ENCODE results near the gene OTP. TPM values are rescaled to one million over a fixed set of nuclear protein-coding genes. Genes with fewer than 3 reads are reported as not detected.

OTP gene
- total RNA-seq, 2 experiments from 2014 or later, result not detected

GRCh38 chr5:77645158-77645994, 6.9 kb upstream of the OTP start:
- H3K27ac Mint-ChIP-seq, result no peak overlapping the region
- peaks cover 16% of the 10 kb centered on the region for H3K4me1 Mint-ChIP-seq (ENCODE audit: low read depth)
- ChIA-PET CTCF (no interaction called here), POLR2A (no interaction called here)
- H3K36me3 Mint-ChIP-seq (ENCODE audit: low read depth), result peaks cover 5% of the 10 kb centered on the region
- ATAC-seq, result peak; percentile 85
- H3K27me3 Mint-ChIP-seq (ENCODE audit: low read depth), result peaks cover 74% of the 10 kb centered on the region
- DNase-seq, result no peak
- peak overlapping the region; percentile 30 for H3K4me3 Mint-ChIP-seq
- no peaks in the 10 kb centered on the region for H3K9me3 Mint-ChIP-seq (ENCODE audit: insufficient read depth)

- POLR2A ChIA-PET, result no interaction called here
- Mint-ChIP-seq H3K27ac (no peak overlapping the region), H3K9me3 (ENCODE audit: insufficient read depth) (no peaks in the 10 kb centered on the region), H3K4me3 (peak overlapping the region; percentile 30), H3K4me1 (ENCODE audit: low read depth) (peaks cover 16% of the 10 kb centered on the region), H3K27me3 (ENCODE audit: low read depth) (peaks cover 76% of the 10 kb centered on the region), H3K36me3 (ENCODE audit: low read depth) (peaks cover 5% of the 10 kb centered on the region)
- DNase-seq, result no peak
- no peak for ATAC-seq
- CTCF ChIA-PET, result interaction anchor here (1.2 kb wide), 1 partner anchor 10 kb away, joined by 3 read pairs; no protein-coding TSS in a partner anchor
Observed at GRCh38 chr5:77644371-77645157, 6.1 kb upstream of the OTP start.

GRCh38 chr5:77643654-77644370, 5.3 kb upstream of the OTP start:
- Mint-ChIP-seq H3K4me3 (no peak overlapping the region), H3K27me3 (ENCODE audit: low read depth) (peaks cover 80% of the 10 kb centered on the region), H3K4me1 (ENCODE audit: low read depth) (peaks cover 16% of the 10 kb centered on the region), H3K36me3 (ENCODE audit: low read depth) (peaks cover 5% of the 10 kb centered on the region), H3K9me3 (ENCODE audit: insufficient read depth) (no peaks in the 10 kb centered on the region), H3K27ac (no peak overlapping the region)
- CTCF ChIA-PET, result interaction anchor here (1.2 kb wide), 1 partner anchor 9 kb away, joined by 3 read pairs; no protein-coding TSS in a partner anchor
- ATAC-seq, result no peak
- no peak for DNase-seq
- POLR2A ChIA-PET, result no interaction called here

- peaks cover 5% of the 10 kb centered on the region for H3K36me3 Mint-ChIP-seq (ENCODE audit: low read depth)
- H3K27me3 Mint-ChIP-seq (ENCODE audit: low read depth), result peaks cover 78% of the 10 kb centered on the region
- H3K9me3 Mint-ChIP-seq (ENCODE audit: insufficient read depth), result no peaks in the 10 kb centered on the region
- H3K27ac Mint-ChIP-seq, result no peak overlapping the region
- ChIA-PET POLR2A (no interaction called here), CTCF (interaction anchor here (0.9 to 1.3 kb wide), 3 partner anchors 9 to 14 kb away, joined by 3 to 4 read pairs (median 3); no protein-coding TSS in a partner anchor)
- DNase-seq (no peak), ATAC-seq (no peak)
- H3K4me3 Mint-ChIP-seq, result no peak overlapping the region
- H3K4me1 Mint-ChIP-seq (ENCODE audit: low read depth), result peaks cover 16% of the 10 kb centered on the region
Observed at GRCh38 chr5:77642738-77643653, 4.5 kb upstream of the OTP start.

GRCh38 chr5:77641963-77642737, 3.6 kb upstream of the OTP start:
- H3K27me3 Mint-ChIP-seq (ENCODE audit: low read depth), result peaks cover 80% of the 10 kb centered on the region
- no peaks in the 10 kb centered on the region for H3K9me3 Mint-ChIP-seq (ENCODE audit: insufficient read depth)
- H3K4me1 Mint-ChIP-seq (ENCODE audit: low read depth), result peaks cover 22% of the 10 kb centered on the region
- H3K27ac Mint-ChIP-seq, result no peak overlapping the region
- DNase-seq (no peak), ATAC-seq (no peak)
- CTCF ChIA-PET, result interaction anchor here (0.9 to 1.3 kb wide), 2 partner anchors 12 to 13 kb away, joined by 3 to 4 read pairs; no protein-coding TSS in a partner anchor
- POLR2A ChIA-PET, result no interaction called here
- H3K36me3 Mint-ChIP-seq (ENCODE audit: low read depth), result peaks cover 13% of the 10 kb centered on the region
- H3K4me3 Mint-ChIP-seq, result no peak overlapping the region

DNA sequence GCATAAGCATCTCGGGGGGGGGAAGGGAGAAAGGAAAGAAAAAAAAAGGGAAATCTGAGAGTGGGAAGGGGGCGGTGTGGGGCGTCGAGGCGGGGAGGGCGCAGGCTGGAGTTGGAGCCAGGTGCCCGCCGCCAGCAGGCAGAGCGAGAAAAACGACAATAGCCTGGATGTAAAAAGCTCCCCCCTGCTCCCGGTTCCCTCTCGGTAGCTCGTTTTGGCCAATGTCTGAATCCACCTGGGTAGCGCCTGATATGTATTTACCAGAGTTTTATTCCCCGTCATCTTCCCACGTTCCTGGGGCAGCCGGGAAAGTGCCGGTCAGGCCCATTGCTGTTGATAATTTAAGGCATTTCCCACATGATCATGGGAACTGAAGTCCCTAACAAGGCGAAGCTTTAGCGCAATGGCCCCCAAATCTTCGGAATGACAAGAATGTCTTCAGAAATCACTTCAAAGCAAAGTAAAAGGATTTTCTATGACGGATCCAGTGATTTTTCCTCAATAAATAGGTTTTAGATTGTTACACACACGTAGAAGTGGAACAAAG, 3.0 kb upstream of the OTP start:
- ChIA-PET POLR2A (no interaction called here), CTCF (interaction anchor here (0.9 to 1.3 kb wide), 2 partner anchors 11 to 13 kb away, joined by 3 to 4 read pairs; no protein-coding TSS in a partner anchor)

DNA sequence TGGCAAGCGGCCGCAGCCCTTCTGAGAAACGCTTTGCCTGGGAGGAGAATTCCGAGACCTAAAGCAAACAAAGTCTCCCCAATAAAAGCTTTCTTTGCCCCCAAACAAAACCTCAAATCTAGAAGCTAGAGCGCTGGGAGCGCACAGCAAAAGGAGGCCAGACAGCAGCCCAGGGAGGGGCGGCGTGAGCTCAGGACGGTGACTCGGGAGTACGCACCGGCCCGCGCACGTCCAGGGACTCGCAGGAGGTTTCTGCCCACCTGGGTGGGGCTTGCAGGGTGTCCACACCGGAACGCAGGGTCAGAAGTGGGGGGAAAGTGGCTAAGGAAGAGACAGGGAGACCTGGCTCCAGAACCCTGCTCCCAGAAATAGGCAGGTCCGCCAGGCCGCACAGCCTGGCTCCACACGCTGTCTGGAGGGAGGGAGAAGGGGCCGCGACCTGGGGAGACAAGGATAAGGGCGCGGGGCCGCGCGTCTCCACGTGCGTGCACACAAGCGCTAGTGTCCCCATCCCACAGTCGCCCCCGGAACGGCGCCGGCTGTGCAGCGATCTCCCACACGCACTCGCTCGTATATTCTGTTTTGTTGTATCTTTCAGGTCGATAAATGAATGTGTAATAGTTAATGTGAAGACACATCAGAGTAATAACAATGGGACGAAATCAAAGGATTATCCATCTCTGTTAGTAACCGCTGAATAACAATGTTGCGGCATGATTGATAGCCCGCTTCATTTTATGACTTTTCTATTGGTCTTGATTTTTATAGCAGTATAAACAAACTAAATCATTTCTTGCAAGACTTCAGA, 2.3 kb upstream of the OTP start:
- peak overlapping the region; percentile 35 for H3K4me3 Mint-ChIP-seq
- peaks cover 80% of the 10 kb centered on the region for H3K27me3 Mint-ChIP-seq (ENCODE audit: low read depth)
- ChIA-PET CTCF (interaction anchor here (0.7 kb wide), 1 partner anchor 10 kb away, joined by 4 read pairs; no protein-coding TSS in a partner anchor), POLR2A (no interaction called here)
- H3K9me3 Mint-ChIP-seq (ENCODE audit: insufficient read depth), result no peaks in the 10 kb centered on the region
- H3K27ac Mint-ChIP-seq, result peak overlapping the region; percentile 49
- peaks cover 16% of the 10 kb centered on the region for H3K36me3 Mint-ChIP-seq (ENCODE audit: low read depth)
- peaks cover 25% of the 10 kb centered on the region for H3K4me1 Mint-ChIP-seq (ENCODE audit: low read depth)
- DNase-seq (no peak), ATAC-seq (no peak)

More for the DNA sequence above, 3.0 kb upstream of the OTP start:
- Mint-ChIP-seq H3K27ac (peak overlapping the region; percentile 36), H3K27me3 (ENCODE audit: low read depth) (peaks cover 78% of the 10 kb centered on the region), H3K36me3 (ENCODE audit: low read depth) (peaks cover 14% of the 10 kb centered on the region), H3K9me3 (ENCODE audit: insufficient read depth) (no peaks in the 10 kb centered on the region), H3K4me1 (ENCODE audit: low read depth) (peaks cover 22% of the 10 kb centered on the region), H3K4me3 (peak overlapping the region; percentile 35)
- DNase-seq, result no peak
- no peak for ATAC-seq

DNA sequence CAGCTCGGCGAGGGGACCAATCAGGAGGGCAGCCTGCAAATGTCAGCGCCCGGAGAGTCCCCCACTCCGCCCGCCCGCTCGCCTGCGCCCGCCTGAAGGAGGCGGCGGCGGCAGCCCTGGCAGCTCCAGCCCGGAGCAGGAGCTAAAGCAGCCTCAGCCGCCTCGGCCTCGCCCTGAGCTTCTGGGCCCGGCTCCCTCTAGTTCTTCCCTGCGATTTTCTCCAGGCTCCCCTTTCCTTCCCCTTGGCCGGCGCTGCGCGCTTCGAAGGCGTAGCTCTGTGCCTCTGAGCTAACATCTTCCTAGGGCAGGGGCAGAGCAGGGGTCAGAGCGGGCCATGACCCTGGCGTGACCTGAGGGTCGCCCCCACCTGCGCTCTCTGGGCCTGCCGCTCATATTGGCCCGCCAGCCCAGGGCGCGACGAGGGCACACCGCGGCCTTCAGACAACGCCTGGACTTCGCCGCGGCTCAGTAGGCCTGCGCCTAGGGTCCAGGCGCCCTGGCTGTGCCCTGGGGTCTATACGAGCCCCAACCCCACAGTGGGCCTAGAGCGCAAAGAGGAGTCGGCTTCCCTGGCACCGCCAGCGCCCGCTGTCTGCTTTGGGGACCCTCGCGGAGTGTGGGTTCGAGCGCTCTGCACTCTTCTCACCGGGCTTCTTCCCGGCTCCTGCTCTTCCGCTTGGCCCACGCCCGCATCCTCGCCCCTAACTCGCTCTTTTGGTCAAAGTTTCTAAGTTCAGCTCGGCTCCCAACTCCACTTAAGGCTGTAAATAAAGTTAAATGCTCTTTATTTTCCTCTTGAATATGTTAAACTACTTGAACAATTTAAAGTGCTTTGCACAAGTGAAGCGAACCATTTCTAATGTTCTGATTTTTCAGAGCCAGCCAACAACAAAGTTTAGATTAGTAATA, 504 bp upstream of the OTP start:
- Mint-ChIP-seq H3K4me1 (ENCODE audit: low read depth) (peaks cover 18% of the 10 kb centered on the region), H3K27me3 (ENCODE audit: low read depth) (peaks cover 72% of the 10 kb centered on the region), H3K9me3 (ENCODE audit: insufficient read depth) (no peaks in the 10 kb centered on the region), H3K4me3 (peak overlapping the region; percentile 36), H3K27ac (no peak overlapping the region), H3K36me3 (ENCODE audit: low read depth) (peaks cover 16% of the 10 kb centered on the region)
- DNase-seq (no peak), ATAC-seq (no peak)
- ChIA-PET POLR2A (no interaction called here), CTCF (no interaction called here)
